HepG2 (cell line): ENCODE results near the gene KIF22. TPM values are rescaled to one million over a fixed set of nuclear protein-coding genes. Genes with fewer than 3 reads are reported as not detected.

Source experiments
- BHLHE40 ChIP-seq: IDR thresholded peaks from 2 replicates; pipeline ENCODE4 v1.6.1; 2011; ENCODE audit warnings: low read length, improper control_type of control experiment
- GRHL1 ChIP-seq: sonication (generic); formaldehyde crosslinking; conservative IDR thresholded peaks from 2 replicates; pipeline ENCODE4 v1.8.0; 2022; ENCODE audit warnings: missing genetic modification reagents
- HMGXB3 ChIP-seq: sonication (generic); formaldehyde crosslinking; IDR thresholded peaks from 2 replicates; pipeline ENCODE4 v1.4.0; 2020; ENCODE audit warnings: missing genetic modification reagents, borderline replicate concordance
- PHB2 ChIP-seq: fragments of 450-650 bp; IDR thresholded peaks from 2 replicates; pipeline ENCODE4 v1.6.1; 2018; ENCODE audit not compliant: partially characterized antibody
- RNF2 ChIP-seq: fragments of 450-650 bp; conservative IDR thresholded peaks from 2 replicates; pipeline ENCODE4 v1.6.1; 2016; ENCODE audit warnings: low read depth
- RXRA ChIP-seq: sonication (generic); formaldehyde crosslinking; IDR thresholded peaks from 2 replicates; pipeline ENCODE4 v1.5.1; 2020; ENCODE audit warnings: missing genetic modification reagents
- THAP9 ChIP-seq: sonication (generic); formaldehyde crosslinking; IDR thresholded peaks from 2 replicates; pipeline ENCODE4; 2020; ENCODE audit warnings: missing genetic modification reagents, mild to moderate bottlenecking, borderline replicate concordance
- UBTF ChIP-seq: sonication (generic); formaldehyde crosslinking; IDR thresholded peaks from 2 replicates; pipeline ENCODE4 v1.4.0; 2020; ENCODE audit warnings: mild to moderate bottlenecking, missing genetic modification reagents
- ZHX1 ChIP-seq: sonication (generic); formaldehyde crosslinking; IDR thresholded peaks from 2 replicates; pipeline ENCODE4 v1.8.1; 2022; ENCODE audit warnings: low read depth, mild to moderate bottlenecking, missing genetic modification reagents
- ZNF121 ChIP-seq: sonication (generic); formaldehyde crosslinking; IDR thresholded peaks from 2 replicates; pipeline ENCODE4 v1.5.0; 2020; ENCODE audit warnings: mild to moderate bottlenecking, missing genetic modification reagents
- ZNF556 ChIP-seq: sonication (generic); formaldehyde crosslinking; IDR thresholded peaks from 2 replicates; pipeline ENCODE4 v1.4.0; 2020; ENCODE audit warnings: mild to moderate bottlenecking, missing genetic modification reagents, borderline replicate concordance
- ZNF670 ChIP-seq: sonication (generic); formaldehyde crosslinking; IDR thresholded peaks from 2 replicates; pipeline ENCODE4 v1.8.0; 2022; ENCODE audit warnings: mild to moderate bottlenecking, missing genetic modification reagents, borderline replicate concordance
- ZSCAN22 ChIP-seq: sonication (generic); formaldehyde crosslinking; IDR thresholded peaks from 2 replicates; pipeline ENCODE4 v1.4.0; 2020; ENCODE audit warnings: mild to moderate bottlenecking, missing genetic modification reagents
- polyA plus RNA-seq, 8 experiments: library from polyadenylated mRNA; depleted of rRNA in 3 of 8; stranded (reverse) in 7 of 8; unstranded in 1 of 8; fragments of >200 nt; fragmentation: Illumina TruSeq in 4 of 8; extraction: Trizol in 4 of 8; gene quantifications; 2 replicates each; pipeline versions ENCODE4 v1.2.1 to v1.2.3, GENCODE V29; 2011 to 2016; ENCODE audit warnings: low read depth in 4 of 8, missing spikeins in 1 of 8, mixed read lengths in 1 of 8; ENCODE audit not compliant: insufficient read depth in 1 of 8
- total RNA-seq, 5 experiments: library from RNA; depleted of rRNA; stranded (reverse); fragments of >200 nt; fragmentation: Illumina TruSeq; extraction: Trizol; gene quantifications; 2 replicates each; pipeline ENCODE4 v1.2.3, GENCODE V29; 2016; ENCODE audit warnings: low read depth in 1 of 5

The KIF22 gene
- total and polyA plus RNA-seq, 2 of the 13 experiments (the other 11 are each of a cell fraction or from before 2014, with no cell fraction given): 95.8 to 118 TPM

- TF ChIP-seq ZNF556 (CRISPR knock-in tag) (peak; percentile 92), THAP9 (peak; percentile 93), UBTF (no peak; the same call in 1 of the 2 replicates), RXRA (peak; percentile 57), RNF2 (peak; percentile 94), HMGXB3 (CRISPR knock-in tag) (peak; percentile 94), ZNF121 (CRISPR knock-in tag) (peak; percentile 35; the same call in 1 of the 2 replicates), BHLHE40 (peak; percentile 70), ZHX1 (CRISPR knock-in tag) (peak; percentile 96), GRHL1 (CRISPR knock-in tag) (no peak), ZSCAN22 (CRISPR knock-in tag) (0 out of 2 replicates have a peak, but pooled peaks have one; percentile 37), ZNF670 (CRISPR knock-in tag) (0 out of 2 replicates have a peak, but pooled peaks have one; percentile 53), PHB2 (no peak)
Measured at GRCh38 chr16:29815793-29816693, 25.5 kb downstream of the KIF22 start, which contains the start of gene PAGR1 (continued).
